Peyer's patch (tissue), 4 donors: ENCODE data around the gene MTUS2.

ENCODE experiments used
- POLR2A ChIP-seq, 2 donors: fragments of 450-650 bp; IDR thresholded peaks; one replicate each; pipeline ENCODE4 v1.5.1; 2017; ENCODE audit warnings: antibody characterized with exemption in 2 of 2, mild to moderate bottlenecking in 2 of 2, moderate library complexity in 2 of 2
- TF ChIP-seq, protein P1 (sequence below), 6 experiments: fragments of 450-650 bp in 4 of 6; fragments of 200-600 bp in 2 of 6; sonication (generic) in 1 of 6; IDR thresholded peaks; one replicate each; pipeline ENCODE4 v1.5.1; 2017 to 2019; ENCODE audit warnings: antibody characterized with exemption in 6 of 6, mild to moderate bottlenecking in 3 of 6, moderate library complexity in 1 of 6

GRCh38 chr13:29315847-29316246 lies 495.7 kb downstream of the MTUS2 start:
- TF ChIP-seq, protein P1, sequence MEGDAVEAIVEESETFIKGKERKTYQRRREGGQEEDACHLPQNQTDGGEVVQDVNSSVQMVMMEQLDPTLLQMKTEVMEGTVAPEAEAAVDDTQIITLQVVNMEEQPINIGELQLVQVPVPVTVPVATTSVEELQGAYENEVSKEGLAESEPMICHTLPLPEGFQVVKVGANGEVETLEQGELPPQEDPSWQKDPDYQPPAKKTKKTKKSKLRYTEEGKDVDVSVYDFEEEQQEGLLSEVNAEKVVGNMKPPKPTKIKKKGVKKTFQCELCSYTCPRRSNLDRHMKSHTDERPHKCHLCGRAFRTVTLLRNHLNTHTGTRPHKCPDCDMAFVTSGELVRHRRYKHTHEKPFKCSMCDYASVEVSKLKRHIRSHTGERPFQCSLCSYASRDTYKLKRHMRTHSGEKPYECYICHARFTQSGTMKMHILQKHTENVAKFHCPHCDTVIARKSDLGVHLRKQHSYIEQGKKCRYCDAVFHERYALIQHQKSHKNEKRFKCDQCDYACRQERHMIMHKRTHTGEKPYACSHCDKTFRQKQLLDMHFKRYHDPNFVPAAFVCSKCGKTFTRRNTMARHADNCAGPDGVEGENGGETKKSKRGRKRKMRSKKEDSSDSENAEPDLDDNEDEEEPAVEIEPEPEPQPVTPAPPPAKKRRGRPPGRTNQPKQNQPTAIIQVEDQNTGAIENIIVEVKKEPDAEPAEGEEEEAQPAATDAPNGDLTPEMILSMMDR (IDR thresholded peaks at IDR 0.05) = no peak
- TF ChIP-seq POLR2A (IDR thresholded peaks at IDR 0.05) = no peak
